Gastrocnemius medialis (tissue), 4 donors: ENCODE measurements around the gene ARHGAP29. TPM values are rescaled to one million over a fixed set of nuclear protein-coding genes. Genes with fewer than 3 reads are reported as not detected.

ENCODE experiments used
- ATAC-seq, 2 donors: fragments of 150-250 bp; one replicate each; pipeline ENCODE4 v1.9.1; 2016
- DNase-seq, 2 donors: peaks; one replicate each; pipeline ENCODE4 v3.0.0-alpha.2; 2019
- H3K27ac ChIP-seq, 4 donors: fragments of 200-600 bp; sonication (generic); 1 replicate in 1 of 4; 2 replicates in 3 of 4; pipeline ENCODE4 v1.5.1; 2016 to 2018; ENCODE audit warnings: mild to moderate bottlenecking in 2 of 4, moderate library complexity in 1 of 4
- H3K27me3 ChIP-seq, 3 donors: fragments of 200-600 bp; sonication (generic) in 2 of 3; 1 replicate in 1 of 3; 2 replicates in 2 of 3; pipeline versions ENCODE4 v1.5.1 to v1.6.0; 2016 to 2019; ENCODE audit warnings: mild to moderate bottlenecking in 1 of 3, moderate library complexity in 1 of 3
- H3K36me3 ChIP-seq, 2 donors: fragments of 200-600 bp; sonication (generic) in 1 of 2; one replicate each; pipeline ENCODE4 v1.5.1; 2017 to 2018
- H3K4me1 ChIP-seq, 2 donors: fragments of 200-600 bp; sonication (generic) in 1 of 2; one replicate each; pipeline ENCODE4 v1.5.1; 2016 to 2017; ENCODE audit warnings: mild to moderate bottlenecking in 2 of 2
- H3K4me3 ChIP-seq, 4 donors: fragments of 200-600 bp; sonication (generic) in 3 of 4; 1 replicate in 1 of 4; 2 replicates in 3 of 4; pipeline ENCODE4 v1.5.1; 2016 to 2019; ENCODE audit warnings: mild to moderate bottlenecking in 2 of 4
- H3K9me3 ChIP-seq, 3 donors: fragments of 200-600 bp; sonication (generic) in 2 of 3; 1 replicate in 1 of 3; 2 replicates in 2 of 3; pipeline ENCODE4 v1.5.1; 2016 to 2019
- CTCF ChIP-seq, 5 experiments: fragments of 450-650 bp in 3 of 5; fragments of 200-600 bp in 2 of 5; sonication (generic) in 2 of 5; IDR thresholded peaks in 4 of 5; conservative IDR thresholded peaks in 1 of 5; 1 replicate in 4 of 5; 2 replicates in 1 of 5; pipeline ENCODE4 v1.5.1; 2016 to 2019; ENCODE audit warnings: antibody characterized with exemption in 5 of 5, mild to moderate bottlenecking in 3 of 5, moderate library complexity in 3 of 5
- POLR2A ChIP-seq, 2 donors: fragments of 450-650 bp; IDR thresholded peaks; one replicate each; pipeline ENCODE4 v1.6.1; 2017; ENCODE audit warnings: antibody characterized with exemption in 2 of 2, mild to moderate bottlenecking in 2 of 2, moderate library complexity in 2 of 2
- in situ Hi-C, 4 donors: fragments of 200-750 bp; cut with MboI; loops; one replicate each; pipeline versions ENCODE4 v1.15.0 to v1.8.0; 2017; ENCODE audit warnings: low sequenced_read_pairs in 4 of 4
- intact Hi-C: fragments of 100-400 bp; cut with DNase I; formaldehyde crosslinking; loops from one replicate; pipeline ENCODE4 v1.15.1; 2023; ENCODE audit warnings: low total_unique reads
- total RNA-seq, 4 donors: library from RNA; depleted of rRNA; stranded (reverse); fragments of >200 nt; gene quantifications; one replicate each; pipeline versions ENCODE4 v1.1.0 to v1.2.3, GENCODE V29; 2016

Gene ARHGAP29
- total RNA-seq, 4 donors from 2014 or later: 10.0 to 13.5 (median 11.6) TPM

GRCh38 chr1:94225845-94226244 lies 11.5 kb downstream of the ARHGAP29 start:
- no peak for ATAC-seq
- Histone ChIP-seq H3K4me3 (no peak overlapping the region), H3K27me3 (no peaks in the 10 kb centered on the region), H3K4me1 (peaks cover 53 to 77% of the 10 kb centered on the region in 2 donors), H3K9me3 (no peaks in the 10 kb centered on the region), H3K27ac (peak overlapping the region in 2 of 4 donors; percentile 41 to 48), H3K36me3 (no peaks in the 10 kb centered on the region)
- TF ChIP-seq POLR2A (IDR thresholded peaks at IDR 0.05) (no peak), CTCF (IDR thresholded peaks at IDR 0.05 in 4 of 5, conservative IDR thresholded peaks at IDR 0.05 in 1 of 5) (no peak)
- in situ Hi-C loops (no loop called here), intact Hi-C loops (no loop called here)
- DNase-seq: no peak

GRCh38 chr1:94218332-94218731 lies 19.1 kb downstream of the ARHGAP29 start:
- H3K36me3 ChIP-seq: no peaks in the 10 kb centered on the region
- peak overlapping the region; percentile 39 to 68 (median 65) for H3K27ac ChIP-seq
- ATAC-seq: peak in 1 of 2 donors; percentile 53

GRCh38 chr1:94215955-94216354 lies 21.4 kb downstream of the ARHGAP29 start:
- Histone ChIP-seq H3K9me3 (no peaks in the 10 kb centered on the region), H3K4me1 (peaks cover 5 to 22% of the 10 kb centered on the region in 2 donors), H3K4me3 (no peak overlapping the region), H3K36me3 (no peaks in the 10 kb centered on the region), H3K27ac (peak overlapping the region in 3 of 4 donors; percentile 14 to 67 (median 22)), H3K27me3 (no peaks in the 10 kb centered on the region)
- no peak for TF ChIP-seq CTCF (IDR thresholded peaks at IDR 0.05 in 4 of 5, conservative IDR thresholded peaks at IDR 0.05 in 1 of 5)
- no peak for TF ChIP-seq POLR2A (IDR thresholded peaks at IDR 0.05)
- in situ Hi-C loops: no loop called here
- intact Hi-C loops: no loop called here
- ATAC-seq (no peak), DNase-seq (no peak)

More at GRCh38 chr1:94218332-94218731, 19.1 kb downstream of the ARHGAP29 start:
- H3K4me1 ChIP-seq: peaks cover 12 to 33% of the 10 kb centered on the region in 2 donors
- TF ChIP-seq POLR2A (IDR thresholded peaks at IDR 0.05) (no peak), CTCF (IDR thresholded peaks at IDR 0.05 in 4 of 5, conservative IDR thresholded peaks at IDR 0.05 in 1 of 5) (no peak)
- H3K4me3 ChIP-seq: no peak overlapping the region
- H3K9me3 ChIP-seq: no peaks in the 10 kb centered on the region
- intact Hi-C loops: no loop called here
- H3K27me3 ChIP-seq: no peaks in the 10 kb centered on the region
- in situ Hi-C loops: no loop called here
- DNase-seq: no peak

GRCh38 chr1:94209982-94210381 lies 27.4 kb downstream of the ARHGAP29 start:
- DNase-seq (no peak), ATAC-seq (no peak)
- in situ Hi-C loops (no loop called here), intact Hi-C loops (no loop called here)
- Histone ChIP-seq H3K9me3 (no peaks in the 10 kb centered on the region), H3K36me3 (peaks cover 0 to 7% of the 10 kb centered on the region in 2 donors), H3K27me3 (no peaks in the 10 kb centered on the region), H3K4me1 (peaks cover 5 to 9% of the 10 kb centered on the region in 2 donors), H3K4me3 (no peak overlapping the region), H3K27ac (no peak overlapping the region)
- TF ChIP-seq POLR2A (IDR thresholded peaks at IDR 0.05) (no peak), CTCF (IDR thresholded peaks at IDR 0.05 in 4 of 5, conservative IDR thresholded peaks at IDR 0.05 in 1 of 5) (no peak)

- intact Hi-C loops: no loop called here
- peaks cover 5 to 9% of the 10 kb centered on the region in 2 donors for H3K4me1 ChIP-seq
- no peak overlapping the region for H3K4me3 ChIP-seq
- peak; percentile 77 to 84 for ATAC-seq
- in situ Hi-C loops: no loop called here
- DNase-seq: no peak
- TF ChIP-seq CTCF (IDR thresholded peaks at IDR 0.05 in 4 of 5, conservative IDR thresholded peaks at IDR 0.05 in 1 of 5) (no peak), POLR2A (IDR thresholded peaks at IDR 0.05) (no peak)
- H3K9me3 ChIP-seq: no peaks in the 10 kb centered on the region
- H3K36me3 ChIP-seq: peaks cover 0 to 12% of the 10 kb centered on the region in 2 donors
- H3K27ac ChIP-seq: peak overlapping the region in 1 of 4 donors; percentile 8
- no peaks in the 10 kb centered on the region for H3K27me3 ChIP-seq
These were observed 28.0 kb downstream of the ARHGAP29 start for GRCh38 chr1:94209425-94209824.
